Natural killer cell (primary cell): ENCODE measurements around the gene ACSL5. TPM values are rescaled to one million over a fixed set of nuclear protein-coding genes. Genes with fewer than 3 reads are reported as not detected.

Experiments used
- ATAC-seq, 3 donors: fragments of 150-1000 bp in 2 of 3; fragments of 200-7000 bp in 1 of 3; cut with Tn5 transposase; 1 replicate in 1 of 3; 2 replicates in 2 of 3; pipeline ENCODE4 v1.10.0; 2021; ENCODE audit warnings: mild to moderate bottlenecking in 2 of 3, moderate library complexity in 2 of 3
- DNase-seq, 2 donors: peaks; one replicate each; pipeline versions ENCODE4 v3.0.0 to v3.0.0-alpha.2; 2013 to 2021; ENCODE audit warnings: mixed read lengths in 1 of 2
- H3K27ac ChIP-seq: one replicate; pipeline ENCODE4 v1.5.1; 2013; ENCODE audit warnings: mild to moderate bottlenecking, low read length
- H3K27me3 ChIP-seq: one replicate; pipeline ENCODE4 v1.6.1; 2013; ENCODE audit warnings: low read length; ENCODE audit not compliant: control insufficient read depth, insufficient read depth
- H3K36me3 ChIP-seq: one replicate; pipeline ENCODE4 v1.6.1; 2013; ENCODE audit warnings: low read length; ENCODE audit not compliant: control insufficient read depth, insufficient read depth
- H3K4me1 ChIP-seq: one replicate; pipeline ENCODE4 v1.6.1; 2013; ENCODE audit warnings: low read length; ENCODE audit not compliant: control insufficient read depth, insufficient read depth
- H3K4me3 ChIP-seq: one replicate; pipeline ENCODE4 v1.5.1; 2013; ENCODE audit warnings: low read length
- H3K9me3 ChIP-seq: one replicate; pipeline ENCODE4 v1.6.1; 2013; ENCODE audit warnings: low read length; ENCODE audit not compliant: control insufficient read depth, insufficient read depth
- H3K27ac Mint-ChIP-seq, 2 donors: one replicate each; pipeline ENCODE4 v1.8.0; 2022; ENCODE audit warnings: mild to moderate bottlenecking in 2 of 2, mixed read lengths in 2 of 2, moderate library complexity in 1 of 2
- H3K27me3 Mint-ChIP-seq, 2 donors: one replicate each; pipeline ENCODE4 v1.8.0; 2022; ENCODE audit warnings: low read depth in 2 of 2, mixed read lengths in 2 of 2
- H3K36me3 Mint-ChIP-seq: one replicate; pipeline ENCODE4 v1.8.0; 2022; ENCODE audit warnings: mixed read lengths
- H3K4me1 Mint-ChIP-seq, 2 donors: one replicate each; pipeline ENCODE4 v1.8.0; 2022; ENCODE audit warnings: mixed read lengths in 2 of 2
- H3K4me3 Mint-ChIP-seq: one replicate; pipeline ENCODE4 v1.8.0; 2022; ENCODE audit warnings: mild to moderate bottlenecking, moderate library complexity, mixed read lengths
- H3K9me3 Mint-ChIP-seq, 2 donors: one replicate each; pipeline ENCODE4 v1.8.0; 2022; ENCODE audit warnings: mixed read lengths in 2 of 2
- CTCF ChIP-seq: fragments of 200-600 bp; IDR thresholded peaks from one replicate; pipeline ENCODE4 v1.8.0; 2022; ENCODE audit warnings: antibody characterized with exemption
- WGBS: methylation state at CpG from one replicate; pipeline ENCODE4 v1.1.7; 2013; ENCODE audit warnings: missing lambda C conversion rate; ENCODE audit not compliant: insufficient coverage; 5-methylcytosine and 5-hydroxymethylcytosine counted together
- intact Hi-C: fragments of 100-400 bp; cut with micrococcal nuclease; formaldehyde crosslinking; loops from one replicate; pipeline ENCODE4 v1.14.2; 2022
- total RNA-seq, 4 donors: library from RNA; stranded (reverse); fragments of 120-200 nt in 1 of 4; gene quantifications; one replicate each; pipeline versions ENCODE4 v1.2.3 to v1.2.4, GENCODE V29; 2013 to 2022

ACSL5 gene
- total RNA-seq, 3 donors from 2014 or later (not counting 1 experiment from before 2014, with no cell fraction given): 41.7 to 71.2 (median 53.7) TPM

GRCh38 chr10:112343056-112343806 lies 30.7 kb upstream of the ACSL5 start:
- Histone ChIP-seq H3K27me3 (no peaks in the 10 kb centered on the region), H3K4me1 (peaks cover 6% of the 10 kb centered on the region), H3K36me3 (no peaks in the 10 kb centered on the region), H3K27ac (no peak overlapping the region), H3K4me3 (no peak overlapping the region), H3K9me3 (no peaks in the 10 kb centered on the region)
- DNase-seq (no peak), ATAC-seq (no peak)
- Mint-ChIP-seq H3K36me3 (no peaks in the 10 kb centered on the region), H3K27ac (no peak overlapping the region), H3K4me3 (no peak overlapping the region), H3K27me3 (peaks cover 0 to 5% of the 10 kb centered on the region in 2 donors), H3K9me3 (no peaks in the 10 kb centered on the region), H3K4me1 (peaks cover 6% of the 10 kb centered on the region in 2 donors)
- 48% methylated on average over 5 of the region's 5 CpGs for WGBS
- intact Hi-C loops: no loop called here
- TF ChIP-seq CTCF: no peak

GRCh38 chr10:112344261-112344660 lies 29.7 kb upstream of the ACSL5 start:
- no peaks in the 10 kb centered on the region for H3K36me3 Mint-ChIP-seq
- no peaks in the 10 kb centered on the region for H3K36me3 ChIP-seq
- H3K27me3 ChIP-seq: no peaks in the 10 kb centered on the region
- H3K4me1 ChIP-seq: peaks cover 6% of the 10 kb centered on the region
- intact Hi-C loops: no loop called here
- TF ChIP-seq CTCF: no peak
- 90% methylated on average over 6 of the region's 6 CpGs for WGBS
- H3K27ac Mint-ChIP-seq: no peak overlapping the region
- no peak overlapping the region for H3K27ac ChIP-seq
- H3K4me1 Mint-ChIP-seq: peaks cover 6% of the 10 kb centered on the region in 2 donors
- ATAC-seq (no peak), DNase-seq (no peak)
- H3K9me3 Mint-ChIP-seq: no peaks in the 10 kb centered on the region
- no peak overlapping the region for H3K4me3 ChIP-seq
- no peaks in the 10 kb centered on the region for H3K9me3 ChIP-seq
- no peak overlapping the region for H3K4me3 Mint-ChIP-seq
- H3K27me3 Mint-ChIP-seq: peaks cover 0 to 5% of the 10 kb centered on the region in 2 donors

DNA sequence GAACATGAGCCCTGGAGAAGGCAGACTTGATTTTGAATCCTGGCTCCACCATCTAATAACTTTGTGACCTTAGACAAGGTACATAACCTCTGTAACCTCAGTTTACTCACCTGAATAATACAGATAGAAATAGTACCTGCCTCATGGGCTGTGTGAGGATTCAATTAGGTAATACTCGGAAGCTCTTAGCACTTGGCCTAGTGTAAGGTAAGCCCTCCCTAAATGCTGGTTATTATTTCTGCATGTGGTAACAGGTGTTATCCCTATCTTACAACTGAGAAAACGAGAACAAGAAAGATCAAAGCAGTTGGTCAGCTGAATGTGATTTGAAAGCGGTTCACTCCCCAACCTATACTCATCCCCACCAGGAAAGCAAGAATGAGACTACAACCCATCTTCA lies 28.7 kb upstream of the ACSL5 start:
- ATAC-seq (peak in 2 of 3 donors; percentile 28 to 42), DNase-seq (no peak)
- Histone ChIP-seq H3K36me3 (no peaks in the 10 kb centered on the region), H3K9me3 (no peaks in the 10 kb centered on the region), H3K4me3 (no peak overlapping the region), H3K4me1 (peaks cover 6% of the 10 kb centered on the region), H3K27me3 (no peaks in the 10 kb centered on the region), H3K27ac (no peak overlapping the region)
- H3K9me3 Mint-ChIP-seq: no peaks in the 10 kb centered on the region
- no peak for TF ChIP-seq CTCF
- no peak overlapping the region for H3K27ac Mint-ChIP-seq
- peaks cover 6% of the 10 kb centered on the region in 2 donors for H3K4me1 Mint-ChIP-seq
- H3K36me3 Mint-ChIP-seq: no peaks in the 10 kb centered on the region
- no peak overlapping the region for H3K4me3 Mint-ChIP-seq
- peaks cover 0 to 5% of the 10 kb centered on the region in 2 donors for H3K27me3 Mint-ChIP-seq
- intact Hi-C loops: no loop called here
- 49% methylated on average over 3 of the region's 3 CpGs for WGBS

- no peak overlapping the region for H3K4me3 Mint-ChIP-seq
- no peak overlapping the region for H3K27ac Mint-ChIP-seq
- no peak overlapping the region for H3K27ac ChIP-seq
- peaks cover 6% of the 10 kb centered on the region for H3K4me1 ChIP-seq
- intact Hi-C loops: no loop called here
- no peaks in the 10 kb centered on the region for H3K9me3 Mint-ChIP-seq
- H3K27me3 ChIP-seq: no peaks in the 10 kb centered on the region
- H3K36me3 Mint-ChIP-seq: no peaks in the 10 kb centered on the region
- H3K4me3 ChIP-seq: no peak overlapping the region
- H3K27me3 Mint-ChIP-seq: peaks cover 0 to 5% of the 10 kb centered on the region in 2 donors
- ATAC-seq (no peak), DNase-seq (no peak)
- peaks cover 6% of the 10 kb centered on the region in 2 donors for H3K4me1 Mint-ChIP-seq
- no peaks in the 10 kb centered on the region for H3K9me3 ChIP-seq
- WGBS: 94% methylated on average over 8 of the region's 9 CpGs
- TF ChIP-seq CTCF: no peak
- H3K36me3 ChIP-seq: no peaks in the 10 kb centered on the region
Observed at GRCh38 chr10:112345743-112346142, 28.2 kb upstream of the ACSL5 start.
